HepG2 (cell line): ENCODE data around the gene KLHL13. TPM values are rescaled to one million over a fixed set of nuclear protein-coding genes. Genes with fewer than 3 reads are reported as not detected.

Experiments
- ATAC-seq: fragments of 200-7000 bp; cut with Tn5 transposase; 3 replicates; pipeline ENCODE4 v1.9.1; 2020; ENCODE audit warnings: mild to moderate bottlenecking, moderate library complexity
- BruUV-seq: library from RNA; stranded (reverse); fragments of 400-500 nt; replicated peaks from 2 replicates; lab custom pipeline; 2021; lab: Mats Ljungman, UMichigan
- CTCF ChIA-PET: fragments of 300-600 bp; formaldehyde crosslinking; extraction: SDS; loops from one replicate; lab custom pipeline; 2021; ENCODE audit warnings: low total read pairs, inconsistent platforms, low intra/inter-chr PET ratio; lab: Yijun Ruan, JAX
- POLR2A ChIA-PET: fragments of 350-600 bp; sonication (Branson Sonifier 250); formaldehyde crosslinking; loops from one replicate; lab custom pipeline; 2020; ENCODE audit warnings: antibody characterized with exemption, inconsistent platforms; lab: Yijun Ruan, JAX
- DNase-seq: peaks from one replicate; pipeline ENCODE4 v3.0.0-alpha.2; 2015; ENCODE audit warnings: low spot score
- FAIRE-seq: peaks from 3 replicates; lab custom pipeline; 2011; peaks lifted over from hg19 to GRCh38; lab: Jason Lieb, UNC
- H2AFZ ChIP-seq: one replicate; pipeline ENCODE4 v1.6.1; 2011; ENCODE audit warnings: low read length, inconsistent platforms
- H3K27ac ChIP-seq: fragments of 300-600 bp; 3 replicates; pipeline ENCODE4 v1.8.0; 2011; ENCODE audit warnings: mixed run types, mild to moderate bottlenecking, mixed read lengths, low read length, inconsistent platforms; ENCODE audit not compliant: insufficient read depth; ENCODE audit errors: extremely low read length
- H3K27me3 ChIP-seq, 2 experiments: fragments of 200-600 bp in 1 of 2; 2 replicates in 1 of 2; 3 replicates in 1 of 2; pipeline versions ENCODE4 v1.6.0 to v1.8.0; 2011; ENCODE audit warnings: low read length in 2 of 2, mild to moderate bottlenecking in 2 of 2, moderate library complexity in 2 of 2, inconsistent platforms in 1 of 2; ENCODE audit not compliant: insufficient read depth in 2 of 2, control insufficient read depth in 1 of 2
- H3K36me3 ChIP-seq, 2 experiments: fragments of 200-600 bp in 1 of 2; replicated peaks in 1 of 2; 2 replicates in 1 of 2; 3 replicates in 1 of 2; pipeline versions ENCODE4 v1.5.1 to v1.8.0; 2011; ENCODE audit warnings: low read length in 2 of 2, inconsistent platforms in 1 of 2; ENCODE audit not compliant: insufficient read depth in 2 of 2, control insufficient read depth in 1 of 2
- H3K4me1 ChIP-seq: 2 replicates; pipeline ENCODE4 v1.5.1; 2012; ENCODE audit warnings: low read length, inconsistent platforms; ENCODE audit not compliant: insufficient read depth
- H3K4me2 ChIP-seq: 2 replicates; pipeline ENCODE4 v1.6.0; 2011; ENCODE audit warnings: low read depth, low read length, inconsistent platforms
- H3K4me3 ChIP-seq, 3 experiments: fragments of 200-600 bp in 1 of 3; sonication (generic), shearing (Covaris generic) in 1 of 3; replicated peaks in 1 of 3; 2 replicates each; pipeline ENCODE4 v1.5.1; 2011 to 2016; ENCODE audit warnings: low read length in 3 of 3, inconsistent platforms in 2 of 3, low read depth in 2 of 3, mild to moderate bottlenecking in 2 of 3, control low read depth in 1 of 3, mixed read lengths in 1 of 3; ENCODE audit not compliant: insufficient read depth in 1 of 3
- H3K79me2 ChIP-seq: one replicate; pipeline ENCODE4 v1.6.1; 2011; ENCODE audit warnings: low read length, inconsistent platforms; ENCODE audit not compliant: insufficient read depth
- H3K9ac ChIP-seq: 2 replicates; pipeline ENCODE4 v1.6.0; 2011; ENCODE audit warnings: mild to moderate bottlenecking, low read depth, low read length, inconsistent platforms; ENCODE audit not compliant: insufficient read depth
- H3K9me3 ChIP-seq: 2 replicates; pipeline ENCODE4 v1.5.1; 2012; ENCODE audit warnings: mild to moderate bottlenecking, low read length
- H4K20me1 ChIP-seq: 2 replicates; pipeline ENCODE4 v1.6.0; 2011; ENCODE audit warnings: inconsistent platforms, mild to moderate bottlenecking, low read length, moderate library complexity; ENCODE audit not compliant: insufficient read depth
- FLYWCH1 ChIP-seq: sonication (generic); formaldehyde crosslinking; IDR thresholded peaks from 2 replicates; pipeline ENCODE4 v1.8.1; 2023; ENCODE audit warnings: mild to moderate bottlenecking, missing genetic modification reagents
- FOXC1 ChIP-seq: sonication (generic); formaldehyde crosslinking; IDR thresholded peaks from 2 replicates; pipeline ENCODE4 v1.8.0; 2022; ENCODE audit warnings: mild to moderate bottlenecking, missing genetic modification reagents, borderline replicate concordance
- FOXM1 ChIP-seq: sonication (generic); formaldehyde crosslinking; IDR thresholded peaks from 2 replicates; pipeline ENCODE4 v1.5.0; 2020; ENCODE audit warnings: missing genetic modification reagents
- NR2F1 ChIP-seq, 2 experiments: fragments of 450-650 bp in 1 of 2; formaldehyde crosslinking in 1 of 2; IDR thresholded peaks; 2 replicates each; pipeline versions ENCODE4 v1.5.0 to v1.6.1; 2016 to 2020; ENCODE audit warnings: mild to moderate bottlenecking in 1 of 2, missing compliant biosample characterization in 1 of 2, missing genetic modification reagents in 1 of 2, moderate library complexity in 1 of 2
- ZFYVE20 ChIP-seq: sonication (generic); formaldehyde crosslinking; IDR thresholded peaks from 2 replicates; pipeline ENCODE4 v1.8.0; 2023; ENCODE audit warnings: low read depth, mild to moderate bottlenecking, moderate library complexity, missing genetic modification reagents, borderline replicate concordance
- ZNF253 ChIP-seq: sonication (generic); formaldehyde crosslinking; IDR thresholded peaks from 2 replicates; pipeline ENCODE4 v1.8.0; 2022; ENCODE audit warnings: mild to moderate bottlenecking, missing genetic modification reagents, borderline replicate concordance
- ZNF263 ChIP-seq: sonication (generic); formaldehyde crosslinking; IDR thresholded peaks from 2 replicates; pipeline ENCODE4 v1.4.0; 2020; ENCODE audit warnings: missing genetic modification reagents
- ZNF264 ChIP-seq: sonication (generic); formaldehyde crosslinking; IDR thresholded peaks from 2 replicates; pipeline ENCODE4 v1.4.0; 2020; ENCODE audit warnings: missing genetic modification reagents
- ZNF605 ChIP-seq: sonication (generic); formaldehyde crosslinking; IDR thresholded peaks from 2 replicates; pipeline ENCODE4 v1.8.0; 2022; ENCODE audit warnings: mild to moderate bottlenecking, missing genetic modification reagents
- ZNF670 ChIP-seq: sonication (generic); formaldehyde crosslinking; IDR thresholded peaks from 2 replicates; pipeline ENCODE4 v1.8.0; 2022; ENCODE audit warnings: mild to moderate bottlenecking, missing genetic modification reagents, borderline replicate concordance
- WGBS: methylation state at CpG from one replicate; pipeline ENCODE4 v1.1.6; 2017; ENCODE audit warnings: low lambda C conversion rate; 5-methylcytosine and 5-hydroxymethylcytosine counted together
- in situ Hi-C: cut with HindIII; loops from 2 replicates; pipeline ENCODE4 v1.10.0; 2017; ENCODE audit warnings: low pct_unique_long_range_greater_than_20kb; ENCODE audit not compliant: extremely low pct_ligation_motif_present
- intact Hi-C: fragments of 100-400 bp; cut with micrococcal nuclease; formaldehyde crosslinking; loops from one replicate; pipeline ENCODE4 v1.10.0; 2022; ENCODE audit not compliant: unreplicated experiment
- polyA plus RNA-seq, 8 experiments: library from polyadenylated mRNA; depleted of rRNA in 3 of 8; stranded (reverse) in 7 of 8; unstranded in 1 of 8; fragments of >200 nt; fragmentation: Illumina TruSeq in 4 of 8; extraction: Trizol in 4 of 8; gene quantifications; 2 replicates each; pipeline versions ENCODE4 v1.2.1 to v1.2.3, GENCODE V29; 2011 to 2016; ENCODE audit warnings: low read depth in 4 of 8, missing spikeins in 1 of 8, mixed read lengths in 1 of 8; ENCODE audit not compliant: insufficient read depth in 1 of 8
- total RNA-seq, 5 experiments: library from RNA; depleted of rRNA; stranded (reverse); fragments of >200 nt; fragmentation: Illumina TruSeq; extraction: Trizol; gene quantifications; 2 replicates each; pipeline ENCODE4 v1.2.3, GENCODE V29; 2016; ENCODE audit warnings: low read depth in 1 of 5
- TF ChIP-seq, protein P1 (sequence below): sonication (generic); formaldehyde crosslinking; conservative IDR thresholded peaks from 2 replicates; pipeline ENCODE4 v1.4.0; 2020; ENCODE audit warnings: missing genetic modification reagents
- TF ChIP-seq, protein P2 (sequence below): sonication (generic); formaldehyde crosslinking; IDR thresholded peaks from 2 replicates; pipeline ENCODE4 v1.8.0; 2022; ENCODE audit warnings: missing genetic modification reagents, low read depth, mild to moderate bottlenecking, borderline replicate concordance
- TF ChIP-seq, protein P3 (sequence below): sonication (generic); formaldehyde crosslinking; IDR thresholded peaks from 2 replicates; pipeline ENCODE4 v1.4.0; 2020; ENCODE audit warnings: missing genetic modification reagents, borderline replicate concordance

Gene KLHL13
- total and polyA plus RNA-seq, 2 of the 13 experiments (the other 11 are each of a cell fraction or from before 2014, with no cell fraction given): 0.28 to 1.6 TPM

DNA sequence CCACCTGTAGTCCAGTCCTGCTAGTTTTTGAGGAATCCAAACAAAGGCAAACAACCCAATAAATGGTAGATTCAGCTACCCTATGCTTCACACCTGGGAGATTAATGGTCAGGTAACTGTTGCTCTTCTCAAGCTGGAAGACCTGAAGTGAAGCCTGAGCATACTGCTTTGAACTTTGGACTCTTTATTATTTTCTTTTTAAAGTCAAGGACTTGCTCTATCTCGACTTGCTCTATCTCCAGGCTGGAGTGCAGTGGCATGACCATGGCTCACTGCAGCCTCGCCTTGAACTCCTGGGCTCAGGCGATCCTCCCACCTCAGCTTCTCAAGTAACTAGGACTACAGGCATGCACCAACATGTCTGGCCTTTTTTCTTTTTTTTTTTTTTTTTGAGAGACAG lies 14.7 kb upstream of the KLHL13 start:
- H3K27ac ChIP-seq: no peak overlapping the region
- H3K4me3 ChIP-seq: no peak overlapping the region
- no TSS peak for BruUV-seq
- TF ChIP-seq ZNF264 (CRISPR knock-in tag) (no peak), NR2F1 (CRISPR knock-in tag; IDR thresholded peaks at IDR 0.05) (no peak), ZNF605 (CRISPR knock-in tag) (no peak), FOXC1 (CRISPR knock-in tag) (no peak), FOXM1 (no peak), ZNF670 (CRISPR knock-in tag) (no peak), ZNF253 (CRISPR knock-in tag) (no peak), ZNF263 (CRISPR knock-in tag) (no peak), ZFYVE20 (CRISPR knock-in tag) (no peak), FLYWCH1 (CRISPR knock-in tag) (no peak)
- TF ChIP-seq, protein P1, sequence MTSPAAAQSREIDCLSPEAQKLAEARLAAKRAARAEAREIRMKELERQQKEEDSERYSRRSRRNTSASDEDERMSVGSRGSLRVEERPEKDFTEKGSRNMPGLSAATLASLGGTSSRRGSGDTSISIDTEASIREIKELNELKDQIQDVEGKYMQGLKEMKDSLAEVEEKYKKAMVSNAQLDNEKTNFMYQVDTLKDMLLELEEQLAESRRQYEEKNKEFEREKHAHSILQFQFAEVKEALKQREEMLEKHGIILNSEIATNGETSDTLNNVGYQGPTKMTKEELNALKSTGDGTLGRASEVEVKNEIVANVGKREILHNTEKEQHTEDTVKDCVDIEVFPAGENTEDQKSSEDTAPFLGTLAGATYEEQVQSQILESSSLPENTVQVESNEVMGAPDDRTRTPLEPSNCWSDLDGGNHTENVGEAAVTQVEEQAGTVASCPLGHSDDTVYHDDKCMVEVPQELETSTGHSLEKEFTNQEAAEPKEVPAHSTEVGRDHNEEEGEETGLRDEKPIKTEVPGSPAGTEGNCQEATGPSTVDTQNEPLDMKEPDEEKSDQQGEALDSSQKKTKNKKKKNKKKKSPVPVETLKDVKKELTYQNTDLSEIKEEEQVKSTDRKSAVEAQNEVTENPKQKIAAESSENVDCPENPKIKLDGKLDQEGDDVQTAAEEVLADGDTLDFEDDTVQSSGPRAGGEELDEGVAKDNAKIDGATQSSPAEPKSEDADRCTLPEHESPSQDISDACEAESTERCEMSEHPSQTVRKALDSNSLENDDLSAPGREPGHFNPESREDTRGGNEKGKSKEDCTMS: no peak
- TF ChIP-seq, protein P2, sequence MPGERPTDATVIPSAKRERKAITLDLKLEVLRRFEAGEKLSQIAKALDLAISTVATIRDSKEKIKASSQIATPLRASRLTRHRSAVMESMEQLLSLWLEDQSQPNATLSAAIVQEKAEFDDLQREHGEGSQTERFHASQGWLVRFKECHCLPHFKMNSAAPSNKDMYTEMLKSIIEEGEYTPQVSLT (CRISPR knock-in tag): no peak
- TF ChIP-seq, protein P3, sequence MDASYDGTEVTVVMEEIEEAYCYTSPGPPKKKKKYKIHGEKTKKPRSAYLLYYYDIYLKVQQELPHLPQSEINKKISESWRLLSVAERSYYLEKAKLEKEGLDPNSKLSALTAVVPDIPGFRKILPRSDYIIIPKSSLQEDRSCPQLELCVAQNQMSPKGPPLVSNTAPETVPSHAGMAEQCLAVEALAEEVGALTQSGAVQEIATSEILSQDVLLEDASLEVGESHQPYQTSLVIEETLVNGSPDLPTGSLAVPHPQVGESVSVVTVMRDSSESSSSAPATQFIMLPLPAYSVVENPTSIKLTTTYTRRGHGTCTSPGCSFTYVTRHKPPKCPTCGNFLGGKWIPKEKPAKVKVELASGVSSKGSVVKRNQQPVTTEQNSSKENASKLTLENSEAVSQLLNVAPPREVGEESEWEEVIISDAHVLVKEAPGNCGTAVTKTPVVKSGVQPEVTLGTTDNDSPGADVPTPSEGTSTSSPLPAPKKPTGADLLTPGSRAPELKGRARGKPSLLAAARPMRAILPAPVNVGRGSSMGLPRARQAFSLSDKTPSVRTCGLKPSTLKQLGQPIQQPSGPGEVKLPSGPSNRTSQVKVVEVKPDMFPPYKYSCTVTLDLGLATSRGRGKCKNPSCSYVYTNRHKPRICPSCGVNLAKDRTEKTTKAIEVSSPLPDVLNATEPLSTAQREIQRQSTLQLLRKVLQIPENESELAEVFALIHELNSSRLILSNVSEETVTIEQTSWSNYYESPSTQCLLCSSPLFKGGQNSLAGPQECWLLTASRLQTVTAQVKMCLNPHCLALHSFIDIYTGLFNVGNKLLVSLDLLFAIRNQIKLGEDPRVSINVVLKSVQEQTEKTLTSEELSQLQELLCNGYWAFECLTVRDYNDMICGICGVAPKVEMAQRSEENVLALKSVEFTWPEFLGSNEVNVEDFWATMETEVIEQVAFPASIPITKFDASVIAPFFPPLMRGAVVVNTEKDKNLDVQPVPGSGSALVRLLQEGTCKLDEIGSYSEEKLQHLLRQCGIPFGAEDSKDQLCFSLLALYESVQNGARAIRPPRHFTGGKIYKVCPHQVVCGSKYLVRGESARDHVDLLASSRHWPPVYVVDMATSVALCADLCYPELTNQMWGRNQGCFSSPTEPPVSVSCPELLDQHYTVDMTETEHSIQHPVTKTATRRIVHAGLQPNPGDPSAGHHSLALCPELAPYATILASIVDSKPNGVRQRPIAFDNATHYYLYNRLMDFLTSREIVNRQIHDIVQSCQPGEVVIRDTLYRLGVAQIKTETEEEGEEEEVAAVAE: no peak
- no peaks in the 10 kb centered on the region for H3K79me2 ChIP-seq
- WGBS: 56% methylated on average over 3 of the region's 3 CpGs
- H3K4me1 ChIP-seq: no peaks in the 10 kb centered on the region
- H3K36me3 ChIP-seq: no peaks in the 10 kb centered on the region
- CTCF ChIA-PET: no interaction called here
- in situ Hi-C loops: no loop called here
- FAIRE-seq: no peak
- no peaks in the 10 kb centered on the region for H4K20me1 ChIP-seq
- ATAC-seq: no peak
- H3K9me3 ChIP-seq: no peaks in the 10 kb centered on the region
- intact Hi-C loops: no loop called here
- H2AFZ ChIP-seq: no peak overlapping the region
- DNase-seq: no peak
- H3K4me2 ChIP-seq: no peak overlapping the region
- H3K27me3 ChIP-seq: no peaks in the 10 kb centered on the region
- POLR2A ChIA-PET: no interaction called here
- no peak overlapping the region for H3K9ac ChIP-seq
